GM10248 (cell line): ENCODE measurements around the gene ZSWIM1.

Source experiments
- CTCF ChIA-PET: fragments of 300-600 bp; sonication (Branson Sonifier 250); formaldehyde crosslinking; extraction: SDS; loops from one replicate; lab custom pipeline; 2021; ENCODE audit warnings: antibody characterized with exemption; lab: Yijun Ruan, JAX
- POLR2A ChIA-PET: fragments of 350-650 bp; sonication (Branson Sonifier 250); formaldehyde crosslinking; extraction: SDS; loops from one replicate; lab custom pipeline; 2020; ENCODE audit warnings: antibody characterized with exemption; lab: Yijun Ruan, JAX
- DNase-seq: peaks from one replicate; pipeline ENCODE4 v3.0.0; 2012; ENCODE audit errors: extremely low spot score
- CTCF ChIP-seq: IDR thresholded peaks from 2 replicates; pipeline ENCODE4 v1.5.1; 2012; ENCODE audit warnings: mild to moderate bottlenecking, low read depth; ENCODE audit errors: extremely low read depth, missing control alignments, control extremely low read depth

Gene ZSWIM1

DNA sequence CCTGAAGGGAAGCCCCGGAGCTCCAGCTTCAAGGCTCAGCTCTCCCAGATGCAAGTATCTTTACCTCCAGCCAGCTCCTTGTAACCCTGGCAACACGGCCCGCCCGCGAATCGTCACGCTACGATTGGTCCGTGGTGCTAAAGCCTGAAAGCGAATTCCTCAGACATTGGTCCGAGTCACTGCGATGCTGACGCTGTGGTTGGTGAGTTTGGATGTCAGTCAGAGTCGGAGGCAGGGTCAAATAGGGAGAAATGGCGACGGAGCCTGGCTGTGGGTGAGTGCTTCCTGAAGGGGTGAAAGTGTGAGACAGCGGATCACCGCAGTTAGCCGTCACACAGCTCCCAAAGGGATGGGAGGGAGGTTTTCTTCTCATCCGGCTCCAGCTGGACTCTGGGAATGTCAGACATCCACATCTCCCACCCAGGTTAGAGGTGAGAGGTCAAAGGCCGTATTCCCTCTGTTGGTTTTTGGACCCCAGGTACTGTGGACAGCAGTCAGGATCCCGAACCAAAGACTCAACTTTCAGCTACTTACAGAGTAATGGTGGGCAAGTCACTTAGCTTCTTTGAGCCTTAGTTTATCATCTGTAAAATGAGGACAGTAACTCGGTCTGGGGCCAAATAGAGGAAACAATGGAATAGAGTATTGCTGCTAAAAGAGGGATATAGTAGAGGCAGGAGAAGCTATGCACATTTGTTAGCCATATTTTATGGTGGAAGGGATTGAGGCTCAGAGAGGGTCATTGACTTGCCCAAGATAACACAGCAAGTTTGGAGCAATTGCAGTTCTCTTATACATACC lies at the start of gene ZSWIM1:
ZSWIM1 (plus strand) TSS at position 240 of the 801 bp plus-strand sequence. CDS start 1,366 bp downstream, outside the sequence.
- no peak for TF ChIP-seq CTCF
- DNase-seq = peak; percentile 98
- POLR2A ChIA-PET = interaction anchor here (0.6 to 1.9 kb wide), 4 partner anchors 9 to 54 kb away, joined by 4 to 11 read pairs (median 4); no protein-coding TSS in a partner anchor
- CTCF ChIA-PET = interaction anchor here (0.6 to 3.5 kb wide), 9 partner anchors 9 to 90 kb away, joined by 3 to 19 read pairs (median 3); partner anchors contain the start of genes CTSA and NEURL2

DNA sequence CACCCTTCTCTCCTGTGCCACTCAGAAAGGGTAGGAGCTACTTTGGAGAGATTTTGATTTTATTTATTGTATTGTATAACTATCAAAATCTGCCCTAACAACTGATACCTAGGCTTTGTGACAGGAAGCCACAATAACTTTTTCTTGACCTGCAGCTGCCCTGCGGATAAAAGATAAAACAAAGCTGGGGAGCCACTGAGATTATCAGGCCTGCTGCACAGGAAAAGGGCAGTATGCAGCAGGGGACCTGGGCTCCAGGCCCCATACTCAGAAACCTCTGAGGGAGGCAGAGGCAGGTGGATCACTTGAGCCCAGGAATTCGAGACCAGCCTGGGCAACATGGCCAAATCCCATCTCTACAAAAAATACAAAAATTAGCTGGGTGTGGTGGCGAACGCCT lies 48.4 kb upstream of the ZSWIM1 start:
- POLR2A ChIA-PET = no interaction called here
- TF ChIP-seq CTCF = no peak
- CTCF ChIA-PET = interaction anchor here (1.4 to 1.9 kb wide), 2 partner anchors 9 to 22 kb away, joined by 3 to 7 read pairs; no protein-coding TSS in a partner anchor
- no peak for DNase-seq

- peak; percentile 62 for DNase-seq
- CTCF ChIA-PET = interaction anchor here (1.4 to 1.9 kb wide), 3 partner anchors 9 to 21 kb away, joined by 3 to 7 read pairs (median 4); no protein-coding TSS in a partner anchor
- POLR2A ChIA-PET = interaction anchor here (0.5 to 0.7 kb wide), 2 partner anchors 9 kb away, joined by 3 read pairs; no protein-coding TSS in a partner anchor
- no peak for TF ChIP-seq CTCF
Measured at GRCh38 chr20:45833030-45833882, 47.8 kb upstream of the ZSWIM1 start, which contains the start of gene SNX21. Gene SNX21, plus strand, starts transcription at chr20:45833799. Its CDS starts 121 bp downstream, at chr20:45833920.

GRCh38 chr20:45833883-45834796 lies 46.9 kb upstream of the ZSWIM1 start:
- DNase-seq = peak; percentile 82
- ChIA-PET CTCF (interaction anchor here (1.0 to 1.9 kb wide), 3 partner anchors 10 to 63 kb away, joined by 3 to 7 read pairs (median 4); no protein-coding TSS in a partner anchor), POLR2A (interaction anchor here (0.7 kb wide), 1 partner anchor 8 kb away, joined by 3 read pairs; no protein-coding TSS in a partner anchor)
- no peak for TF ChIP-seq CTCF

GRCh38 chr20:45834797-45835161 lies 46.2 kb upstream of the ZSWIM1 start:
- POLR2A ChIA-PET = no interaction called here
- CTCF ChIA-PET = interaction anchor here (1.0 to 1.6 kb wide), 2 partner anchors 17 to 64 kb away, joined by 3 to 4 read pairs; no protein-coding TSS in a partner anchor

More at GRCh38 chr20:45834797-45835161, 46.2 kb upstream of the ZSWIM1 start:
- DNase-seq = no peak
- no peak for TF ChIP-seq CTCF
